HepG2 (cell line): ENCODE measurements around the gene UACA. TPM values are rescaled to one million over a fixed set of nuclear protein-coding genes. Genes with fewer than 3 reads are reported as not detected.

Experiments
- CBX2 ChIP-seq, 2 experiments: fragments of 200-600 bp in 1 of 2; sonication (generic); formaldehyde crosslinking in 1 of 2; IDR thresholded peaks; 2 replicates each; pipeline versions ENCODE4 v1.7.0 to v1.8.1; 2018 to 2022; ENCODE audit warnings: low read depth in 2 of 2, low read length in 1 of 2, mild to moderate bottlenecking in 1 of 2, missing genetic modification reagents in 1 of 2
- CCAR2 ChIP-seq: fragments of 200-400 bp; formaldehyde crosslinking; optimal IDR thresholded peaks from 2 replicates; pipeline ENCODE3; 2018; ENCODE audit warnings: low read depth, mild to moderate bottlenecking, low read length, moderate library complexity
- CENPT ChIP-seq: sonication (generic); formaldehyde crosslinking; IDR thresholded peaks from 2 replicates; pipeline ENCODE4 v1.8.0; 2022; ENCODE audit warnings: low read depth, mild to moderate bottlenecking, moderate library complexity, missing genetic modification reagents
- CTCF ChIP-seq: sonication (generic); formaldehyde crosslinking; IDR thresholded peaks from 2 replicates; pipeline ENCODE4 v1.5.0; 2020; ENCODE audit warnings: mild to moderate bottlenecking, missing genetic modification reagents, moderate library complexity
- GATAD1 ChIP-seq: IDR thresholded peaks from 2 replicates; pipeline ENCODE4 v1.6.1; 2016; ENCODE audit warnings: missing genetic modification reagents, missing compliant biosample characterization
- HDAC1 ChIP-seq: sonication (generic); formaldehyde crosslinking; IDR thresholded peaks from 2 replicates; pipeline ENCODE4 v1.5.1; 2020; ENCODE audit warnings: mild to moderate bottlenecking, missing genetic modification reagents
- HNRNPLL ChIP-seq: fragments of 200-400 bp; formaldehyde crosslinking; IDR thresholded peaks from 2 replicates; pipeline ENCODE4 v1.6.1; 2017; ENCODE audit warnings: mild to moderate bottlenecking, low read depth, low read length; ENCODE audit not compliant: poor library complexity, severe bottlenecking
- LCORL ChIP-seq, 2 experiments: fragments of 450-650 bp in 1 of 2; sonication (generic) in 1 of 2; formaldehyde crosslinking in 1 of 2; IDR thresholded peaks; 2 replicates each; pipeline versions ENCODE4 v1.5.0 to v1.6.1; 2017 to 2020; ENCODE audit warnings: antibody characterized with exemption in 1 of 2, missing genetic modification reagents in 1 of 2
- MIXL1 ChIP-seq: IDR thresholded peaks from 2 replicates; pipeline ENCODE4 v1.6.1; 2016
- MTA1 ChIP-seq: sonication (generic); formaldehyde crosslinking; IDR thresholded peaks from 2 replicates; pipeline ENCODE4 v1.4.0; 2020; ENCODE audit warnings: missing genetic modification reagents, mild to moderate bottlenecking, borderline replicate concordance
- MXD1 ChIP-seq: sonication (generic); formaldehyde crosslinking; IDR thresholded peaks from 2 replicates; pipeline ENCODE4 v1.4.0; 2020; ENCODE audit warnings: mild to moderate bottlenecking, missing genetic modification reagents
- NONO ChIP-seq, 2 experiments: fragments of 450-650 bp in 1 of 2; sonication (generic) in 1 of 2; formaldehyde crosslinking in 1 of 2; IDR thresholded peaks in 1 of 2; conservative IDR thresholded peaks in 1 of 2; 2 replicates each; pipeline versions ENCODE4 v1.6.1 to v1.8.0; 2017 to 2022; ENCODE audit warnings: mild to moderate bottlenecking in 1 of 2, missing genetic modification reagents in 1 of 2, moderate library complexity in 1 of 2
- SALL1 ChIP-seq: sonication (generic); formaldehyde crosslinking; IDR thresholded peaks from 2 replicates; pipeline ENCODE4 v1.8.0; 2022; ENCODE audit warnings: mild to moderate bottlenecking, missing genetic modification reagents
- SRSF4 ChIP-seq: fragments of 200-400 bp; formaldehyde crosslinking; IDR thresholded peaks from one replicate; pipeline ENCODE4 v1.6.1; 2018; ENCODE audit warnings: mild to moderate bottlenecking, low read depth, low read length, moderate library complexity; ENCODE audit not compliant: poor library complexity, severe bottlenecking
- ZMYM4 ChIP-seq: sonication (generic); formaldehyde crosslinking; IDR thresholded peaks from 2 replicates; pipeline ENCODE4 v1.8.1; 2023; ENCODE audit warnings: mild to moderate bottlenecking, missing genetic modification reagents
- ZNF292 ChIP-seq: sonication (generic); formaldehyde crosslinking; IDR thresholded peaks from 2 replicates; pipeline ENCODE4 v1.8.1; 2022; ENCODE audit warnings: mild to moderate bottlenecking, low read depth, missing genetic modification reagents, borderline replicate concordance
- polyA plus RNA-seq, 8 experiments: library from polyadenylated mRNA; depleted of rRNA in 3 of 8; stranded (reverse) in 7 of 8; unstranded in 1 of 8; fragments of >200 nt; fragmentation: Illumina TruSeq in 4 of 8; extraction: Trizol in 4 of 8; gene quantifications; 2 replicates each; pipeline versions ENCODE4 v1.2.1 to v1.2.3, GENCODE V29; 2011 to 2016; ENCODE audit warnings: low read depth in 4 of 8, missing spikeins in 1 of 8, mixed read lengths in 1 of 8; ENCODE audit not compliant: insufficient read depth in 1 of 8
- total RNA-seq, 5 experiments: library from RNA; depleted of rRNA; stranded (reverse); fragments of >200 nt; fragmentation: Illumina TruSeq; extraction: Trizol; gene quantifications; 2 replicates each; pipeline ENCODE4 v1.2.3, GENCODE V29; 2016; ENCODE audit warnings: low read depth in 1 of 5
- TF ChIP-seq, protein P1 (sequence below), 2 experiments: sonication (generic) in 1 of 2; formaldehyde crosslinking in 1 of 2; IDR thresholded peaks; 2 replicates each; pipeline versions ENCODE4 v1.6.1 to v1.9.0; 2014 to 2022; ENCODE audit warnings: antibody characterized with exemption in 1 of 2, borderline replicate concordance in 1 of 2, inconsistent platforms in 1 of 2, low read depth in 1 of 2, missing genetic modification reagents in 1 of 2
- TF ChIP-seq, protein P2 (sequence below): sonication (generic); formaldehyde crosslinking; IDR thresholded peaks from 2 replicates; pipeline ENCODE4 v1.4.0; 2020; ENCODE audit warnings: missing genetic modification reagents

The UACA gene
- total and polyA plus RNA-seq, 2 of the 13 experiments (the other 11 are each of a cell fraction or from before 2014, with no cell fraction given) = 17.8 to 39.2 TPM

DNA sequence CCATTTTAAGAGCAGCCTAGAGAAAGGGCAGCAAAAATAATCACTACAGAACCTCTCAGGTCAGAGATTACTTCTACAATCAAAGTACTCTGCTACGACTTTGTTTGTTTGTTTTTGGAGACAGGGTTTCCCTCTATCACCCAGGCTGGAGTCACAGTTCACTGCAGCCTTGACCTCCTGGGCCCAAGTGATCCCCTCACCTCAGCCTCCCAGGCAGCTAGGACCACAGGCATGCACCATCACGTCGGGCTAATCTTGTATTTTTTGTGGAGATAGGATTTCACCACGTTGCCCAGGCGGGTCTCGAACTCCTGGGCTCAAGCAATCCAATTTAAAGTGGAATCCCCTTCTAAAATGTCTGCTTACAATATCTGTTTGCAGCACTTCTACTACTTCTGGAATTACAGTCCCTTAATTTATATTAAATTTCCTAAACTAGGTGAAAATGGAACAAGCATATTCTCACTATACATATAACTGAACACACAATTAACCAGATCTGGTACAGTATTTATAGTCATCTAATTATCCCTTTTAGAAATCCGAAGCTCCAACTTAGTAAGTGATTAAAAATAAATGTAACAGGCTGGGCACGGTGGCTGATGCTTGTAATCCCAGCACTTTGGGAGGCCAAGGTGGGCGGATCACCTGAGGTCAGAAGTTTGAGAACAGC is 4.4 kb downstream of the UACA start (continued):
- TF ChIP-seq, protein P1, sequence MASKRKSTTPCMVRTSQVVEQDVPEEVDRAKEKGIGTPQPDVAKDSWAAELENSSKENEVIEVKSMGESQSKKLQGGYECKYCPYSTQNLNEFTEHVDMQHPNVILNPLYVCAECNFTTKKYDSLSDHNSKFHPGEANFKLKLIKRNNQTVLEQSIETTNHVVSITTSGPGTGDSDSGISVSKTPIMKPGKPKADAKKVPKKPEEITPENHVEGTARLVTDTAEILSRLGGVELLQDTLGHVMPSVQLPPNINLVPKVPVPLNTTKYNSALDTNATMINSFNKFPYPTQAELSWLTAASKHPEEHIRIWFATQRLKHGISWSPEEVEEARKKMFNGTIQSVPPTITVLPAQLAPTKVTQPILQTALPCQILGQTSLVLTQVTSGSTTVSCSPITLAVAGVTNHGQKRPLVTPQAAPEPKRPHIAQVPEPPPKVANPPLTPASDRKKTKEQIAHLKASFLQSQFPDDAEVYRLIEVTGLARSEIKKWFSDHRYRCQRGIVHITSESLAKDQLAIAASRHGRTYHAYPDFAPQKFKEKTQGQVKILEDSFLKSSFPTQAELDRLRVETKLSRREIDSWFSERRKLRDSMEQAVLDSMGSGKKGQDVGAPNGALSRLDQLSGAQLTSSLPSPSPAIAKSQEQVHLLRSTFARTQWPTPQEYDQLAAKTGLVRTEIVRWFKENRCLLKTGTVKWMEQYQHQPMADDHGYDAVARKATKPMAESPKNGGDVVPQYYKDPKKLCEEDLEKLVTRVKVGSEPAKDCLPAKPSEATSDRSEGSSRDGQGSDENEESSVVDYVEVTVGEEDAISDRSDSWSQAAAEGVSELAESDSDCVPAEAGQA (IDR thresholded peaks at IDR 0.05; ENCODE audit: low read depth) = no peak
- TF ChIP-seq, protein P1 (CRISPR knock-in tag; IDR thresholded peaks at IDR 0.05; ENCODE audit: borderline replicate concordance) = no peak
- TF ChIP-seq CBX2 (IDR thresholded peaks at IDR 0.05; ENCODE audit: low read depth, low read length) = no peak
- TF ChIP-seq CBX2 (CRISPR knock-in tag; IDR thresholded peaks at IDR 0.05; ENCODE audit: low read depth) = no peak
- TF ChIP-seq LCORL (IDR thresholded peaks at IDR 0.05) = no peak
- TF ChIP-seq LCORL (CRISPR knock-in tag; IDR thresholded peaks at IDR 0.05) = peak; percentile 79; the same call in 1 of the 2 replicates
- peak; percentile 98 for TF ChIP-seq SALL1 (CRISPR knock-in tag)
- no peak for TF ChIP-seq MXD1 (CRISPR knock-in tag)
- TF ChIP-seq CTCF (CRISPR knock-in tag) = no peak
- TF ChIP-seq ZMYM4 (CRISPR knock-in tag) = peak; percentile 83
- TF ChIP-seq, protein P2, sequence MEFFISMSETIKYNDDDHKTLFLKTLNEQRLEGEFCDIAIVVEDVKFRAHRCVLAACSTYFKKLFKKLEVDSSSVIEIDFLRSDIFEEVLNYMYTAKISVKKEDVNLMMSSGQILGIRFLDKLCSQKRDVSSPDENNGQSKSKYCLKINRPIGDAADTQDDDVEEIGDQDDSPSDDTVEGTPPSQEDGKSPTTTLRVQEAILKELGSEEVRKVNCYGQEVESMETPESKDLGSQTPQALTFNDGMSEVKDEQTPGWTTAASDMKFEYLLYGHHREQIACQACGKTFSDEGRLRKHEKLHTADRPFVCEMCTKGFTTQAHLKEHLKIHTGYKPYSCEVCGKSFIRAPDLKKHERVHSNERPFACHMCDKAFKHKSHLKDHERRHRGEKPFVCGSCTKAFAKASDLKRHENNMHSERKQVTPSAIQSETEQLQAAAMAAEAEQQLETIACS (CRISPR knock-in tag) = no peak
- TF ChIP-seq MTA1 (CRISPR knock-in tag) = peak; percentile 72; the same call in 1 of the 2 replicates
- TF ChIP-seq NONO (IDR thresholded peaks at IDR 0.05) = no peak
- TF ChIP-seq NONO (CRISPR knock-in tag; conservative IDR thresholded peaks at IDR 0.05) = peak; percentile 69
- peak; percentile 89 for TF ChIP-seq HDAC1
- peak; percentile 54; the same call in 1 of the 2 replicates for TF ChIP-seq MIXL1 (CRISPR knock-in tag)
- 0 out of 2 replicates have a peak, but pooled peaks have one; percentile 21 for TF ChIP-seq GATAD1 (CRISPR knock-in tag)
- TF ChIP-seq CENPT (CRISPR knock-in tag) = no peak
- TF ChIP-seq SRSF4 = no peak
- TF ChIP-seq CCAR2 = no peak
- no peak for TF ChIP-seq HNRNPLL
- TF ChIP-seq ZNF292 (CRISPR knock-in tag) = peak; percentile 66; the same call in 1 of the 2 replicates
